ENCODE results near the gene MYO1E. TPM values are rescaled to one million over a fixed set of nuclear protein-coding genes. Genes with fewer than 3 reads are reported as not detected.

The MYO1E gene
- polyA plus RNA-seq, 3 donors: 129 to 162 (median 132) TPM

DNA sequence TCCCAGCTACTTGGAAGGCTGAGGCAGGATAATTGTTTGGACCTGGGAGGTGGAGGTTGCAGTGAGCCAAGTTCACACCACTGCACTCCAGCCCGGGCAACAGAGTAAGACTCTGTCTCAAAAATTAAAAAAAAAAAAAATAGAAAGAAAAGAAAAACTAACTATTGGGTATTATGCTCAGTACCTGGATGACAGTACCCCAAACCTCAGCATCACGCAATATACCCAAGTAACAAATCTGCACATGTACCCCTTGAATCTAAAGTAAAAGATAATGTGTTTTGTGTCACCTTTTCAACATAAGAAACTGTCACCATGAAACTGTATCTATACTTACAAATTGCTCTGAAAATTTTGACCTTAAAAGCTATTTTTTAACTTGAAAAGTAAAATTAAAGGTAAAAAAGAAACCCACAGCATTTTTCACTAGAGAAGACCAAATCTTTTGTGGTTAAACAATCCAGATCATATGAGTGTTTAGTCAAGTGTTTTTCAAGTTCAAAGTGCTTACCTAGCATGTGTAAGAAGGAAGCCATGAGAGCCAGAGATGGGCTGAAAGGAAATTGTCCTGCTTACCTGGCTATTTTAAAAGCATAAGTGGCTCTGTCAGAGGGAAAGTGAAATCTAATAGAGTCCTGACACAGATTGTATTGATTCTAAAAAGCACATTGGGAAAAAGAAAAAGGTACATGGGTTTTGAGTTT, 50.5 kb downstream of the MYO1E start:
- no peak for DNase-seq

DNA sequence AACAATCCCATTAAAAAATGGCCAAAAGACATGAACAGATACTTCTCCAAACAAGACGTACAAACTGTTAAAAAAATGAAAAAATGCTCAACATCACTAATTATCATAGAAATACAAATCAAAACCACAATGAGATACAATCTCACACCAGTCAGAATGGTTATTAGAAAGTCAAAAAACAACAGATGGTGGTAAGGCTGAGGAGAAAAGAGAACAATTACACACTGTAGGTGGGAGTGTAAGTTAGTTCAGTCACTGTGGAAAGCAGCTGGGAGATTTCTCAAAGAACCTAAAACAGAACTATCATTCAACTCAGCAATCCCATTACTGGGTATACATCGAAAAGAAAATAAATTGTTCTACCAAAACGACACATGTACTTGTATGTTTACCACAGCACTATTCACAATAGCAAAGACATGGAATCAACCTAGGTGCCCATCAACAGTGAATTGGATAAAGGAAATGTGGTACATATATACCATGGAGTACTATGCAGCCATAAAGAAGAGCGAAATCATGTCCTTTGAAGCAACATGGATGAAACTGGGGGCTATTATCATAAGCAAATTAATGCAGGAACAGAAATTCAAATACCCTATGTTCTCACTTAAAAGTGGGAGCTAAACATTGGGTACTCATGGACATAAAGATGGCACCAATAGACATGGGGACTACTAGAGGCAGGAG, 51.5 kb downstream of the MYO1E start:
- DNase-seq: no peak

DNA sequence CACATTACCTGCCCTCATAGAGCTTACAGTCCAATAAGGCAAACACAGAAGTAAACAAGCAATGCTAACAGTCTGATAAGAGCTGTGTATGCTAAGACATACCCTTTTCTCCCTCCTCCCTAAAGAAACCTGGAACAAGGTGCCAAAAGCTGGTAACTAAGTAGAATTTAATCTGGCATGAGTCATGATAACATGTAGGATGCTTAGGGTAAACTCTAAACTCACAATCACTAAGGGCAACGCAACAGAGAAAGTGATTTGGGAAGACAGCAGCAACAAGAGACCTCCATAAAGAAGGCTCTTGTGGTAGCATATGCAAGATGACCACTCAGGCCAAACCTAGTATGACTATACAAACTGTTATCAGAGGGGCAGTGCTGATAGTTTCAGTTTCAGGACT, 55.5 kb downstream of the MYO1E start:
- no peak for DNase-seq

DNA sequence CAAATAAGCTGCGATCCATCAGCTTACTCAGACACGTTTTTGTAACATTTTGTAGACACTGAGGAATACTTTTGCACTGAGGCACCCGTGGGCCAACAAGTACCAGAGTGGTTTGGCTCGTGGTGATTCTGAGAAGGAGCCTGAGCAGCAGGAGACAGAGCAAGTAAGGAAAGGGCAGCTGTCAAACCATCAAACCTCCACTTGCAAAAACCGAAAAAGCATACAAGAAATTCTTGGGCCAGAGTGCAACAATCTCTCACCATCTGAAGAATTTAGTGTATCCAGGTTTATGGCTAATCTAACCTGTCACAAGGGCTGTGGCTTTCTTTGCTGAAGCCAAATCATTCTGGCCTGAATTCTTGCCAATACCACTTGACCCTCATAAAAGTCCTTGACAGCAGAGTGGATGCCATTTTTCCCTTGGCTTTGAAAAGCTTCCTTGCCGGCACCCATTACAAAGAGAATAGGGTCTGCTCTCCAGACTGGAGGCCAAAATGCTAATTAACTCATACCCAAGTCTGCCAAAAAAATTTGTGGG, 56.7 kb downstream of the MYO1E start:
- DNase-seq: no peak

DNA sequence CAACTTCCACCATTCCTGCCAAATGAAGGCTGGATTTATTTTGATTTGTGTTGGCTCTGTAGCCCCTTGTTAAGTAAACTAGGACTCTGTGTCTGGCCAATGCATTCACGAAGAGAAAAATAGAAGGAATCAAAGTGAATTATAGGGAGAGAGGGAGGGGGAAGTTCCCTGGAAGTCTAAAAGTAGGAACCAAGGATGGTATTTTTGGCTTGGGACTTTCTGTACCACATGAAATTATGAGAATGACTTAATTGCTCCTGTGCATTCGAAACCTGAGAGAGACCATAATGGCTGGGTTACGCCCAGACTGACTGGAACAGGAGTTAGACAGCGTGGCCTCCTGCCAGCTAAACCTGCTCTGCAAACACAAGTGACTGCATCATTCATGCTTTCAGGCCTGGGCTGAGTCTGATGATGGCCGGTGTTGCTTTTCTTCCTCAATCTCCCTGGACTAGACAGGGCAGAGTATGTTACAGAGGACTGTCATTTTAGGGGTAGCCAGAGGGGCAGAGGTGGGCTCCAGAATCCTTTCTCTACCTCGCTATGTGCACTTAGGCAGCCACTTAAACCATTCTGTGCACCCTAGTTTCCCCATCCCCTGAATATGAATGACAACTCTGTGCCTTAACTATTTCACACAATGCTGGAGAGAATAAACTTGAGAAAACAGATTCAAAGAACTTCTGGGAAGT, 58.9 kb downstream of the MYO1E start:
- no peak for DNase-seq

DNA sequence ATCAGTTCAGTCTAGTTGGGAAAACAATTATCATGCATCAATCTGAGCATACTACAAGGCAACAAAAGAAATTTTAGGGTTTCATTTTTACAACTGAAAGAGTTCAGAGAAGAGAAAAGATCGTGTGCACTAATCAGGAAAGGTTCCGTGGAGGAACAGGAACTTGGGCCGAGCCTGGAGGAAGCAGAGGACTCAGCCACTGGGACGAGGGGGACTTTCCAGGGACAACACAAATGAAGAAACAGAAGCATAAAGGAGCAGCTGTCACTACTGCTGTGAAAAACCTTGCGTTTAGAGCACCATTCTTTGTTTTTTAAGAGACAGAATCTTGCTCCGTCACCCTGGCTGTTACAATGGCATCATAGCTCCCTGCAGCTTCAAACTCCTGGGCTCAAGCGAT, 60.5 kb downstream of the MYO1E start:
- no peak for DNase-seq

DNA sequence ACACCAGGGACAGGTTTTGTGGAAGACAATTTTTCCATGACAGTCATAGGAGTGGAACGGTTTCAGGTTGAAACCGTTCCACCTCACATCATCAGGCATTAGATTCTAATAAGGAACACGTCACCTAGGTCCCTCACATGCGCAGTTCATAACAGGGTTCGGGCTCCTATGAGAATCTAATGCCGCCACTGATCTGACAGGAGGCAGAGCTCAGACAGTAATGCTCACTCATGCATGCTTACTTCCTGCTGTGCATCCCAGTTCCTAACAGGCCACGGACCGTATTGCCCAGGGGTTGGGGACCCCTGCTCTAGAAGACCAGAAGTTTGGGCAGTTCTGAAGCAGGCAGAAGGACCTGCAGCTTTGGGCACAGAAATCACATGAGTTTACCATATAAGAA, 61.5 kb downstream of the MYO1E start:
- no peak for DNase-seq

DNA sequence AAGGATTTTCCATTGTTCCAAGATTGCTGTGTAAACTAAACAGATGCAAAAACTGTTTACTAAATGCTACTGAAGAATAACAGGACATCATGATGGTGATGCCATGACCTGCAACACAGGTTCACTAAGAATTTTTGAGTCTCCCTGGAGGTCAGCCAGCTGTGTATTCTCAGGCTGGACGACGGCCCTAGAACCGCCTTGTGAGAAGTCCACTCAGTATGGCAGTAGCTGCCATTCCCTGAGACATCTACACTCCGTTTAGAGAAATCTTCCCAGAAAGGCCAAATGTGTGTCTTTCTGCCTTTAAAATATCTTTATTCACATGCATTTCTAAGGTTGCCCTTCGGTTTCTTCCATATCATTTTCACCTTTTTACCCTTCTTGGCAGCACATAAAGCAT, 63.3 kb downstream of the MYO1E start:
- no peak for DNase-seq

DNA sequence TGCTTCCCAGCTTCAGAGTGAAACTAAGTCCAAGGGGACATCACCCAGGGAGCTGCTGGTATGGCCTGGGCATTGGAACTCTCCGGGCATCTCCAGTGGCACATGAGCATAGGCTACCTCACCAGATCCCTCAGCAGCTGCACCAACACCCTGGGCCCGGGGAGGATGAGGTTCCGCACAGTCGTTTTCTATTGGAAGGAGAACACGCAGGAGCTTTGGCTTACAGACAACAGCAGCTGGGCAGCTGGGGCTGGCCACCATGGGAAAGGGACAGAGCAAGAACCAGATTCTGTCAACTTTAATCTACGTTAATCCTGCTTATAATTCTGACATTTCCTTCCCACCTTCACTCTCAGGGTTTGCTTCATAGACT, 65.5 kb downstream of the MYO1E start:
- no peak for DNase-seq

DNA sequence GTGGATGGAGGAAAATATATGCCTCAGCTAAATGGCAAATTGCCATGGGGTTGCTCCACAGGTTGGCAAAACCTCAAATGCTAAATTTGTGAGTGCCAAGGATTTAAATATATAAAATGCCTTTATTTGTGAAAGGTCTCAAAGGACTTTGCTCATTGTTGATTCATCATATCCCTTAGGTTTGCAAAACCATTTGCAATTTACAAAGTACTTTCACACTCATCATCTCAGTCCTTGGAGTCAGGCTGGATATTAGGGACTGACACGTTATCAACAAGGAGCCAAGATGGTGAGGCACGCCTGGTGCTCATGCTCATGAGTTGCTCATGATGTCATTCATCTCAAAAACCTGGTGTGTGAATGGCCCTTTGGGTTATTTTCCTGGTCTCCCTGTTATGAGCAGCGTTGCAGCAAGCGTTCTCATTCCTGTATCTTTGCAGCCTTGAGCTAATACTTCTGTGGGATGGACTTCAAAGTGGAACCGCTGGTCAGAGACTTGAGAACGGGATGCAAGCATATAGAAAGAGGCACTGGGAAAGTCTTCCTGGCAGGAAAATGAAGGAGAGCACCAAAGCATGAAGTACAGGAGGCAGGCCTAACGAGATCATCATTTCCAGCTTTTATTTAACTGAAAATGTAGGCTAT, 66.0 kb downstream of the MYO1E start:
- no peak for DNase-seq

DNA sequence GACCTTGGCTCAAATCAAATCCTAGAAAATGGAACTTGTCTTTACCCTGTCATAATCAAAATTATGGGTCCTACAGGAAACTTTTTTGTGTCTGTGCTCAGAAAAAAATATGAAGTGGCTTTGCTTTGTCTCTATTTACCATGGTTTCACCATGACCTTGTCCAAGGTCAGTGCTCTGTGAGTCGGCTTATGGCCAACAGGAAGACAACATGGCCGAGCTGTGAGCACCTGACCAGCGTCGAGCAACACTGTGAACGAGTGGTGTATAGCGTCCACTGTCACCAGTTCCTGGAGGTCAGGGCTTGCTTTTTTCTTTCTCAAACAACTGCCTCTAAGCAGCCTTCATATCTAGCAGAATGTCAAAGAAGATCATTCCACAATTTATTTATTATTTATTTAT, 67.9 kb downstream of the MYO1E start:
- no peak for DNase-seq

DNA sequence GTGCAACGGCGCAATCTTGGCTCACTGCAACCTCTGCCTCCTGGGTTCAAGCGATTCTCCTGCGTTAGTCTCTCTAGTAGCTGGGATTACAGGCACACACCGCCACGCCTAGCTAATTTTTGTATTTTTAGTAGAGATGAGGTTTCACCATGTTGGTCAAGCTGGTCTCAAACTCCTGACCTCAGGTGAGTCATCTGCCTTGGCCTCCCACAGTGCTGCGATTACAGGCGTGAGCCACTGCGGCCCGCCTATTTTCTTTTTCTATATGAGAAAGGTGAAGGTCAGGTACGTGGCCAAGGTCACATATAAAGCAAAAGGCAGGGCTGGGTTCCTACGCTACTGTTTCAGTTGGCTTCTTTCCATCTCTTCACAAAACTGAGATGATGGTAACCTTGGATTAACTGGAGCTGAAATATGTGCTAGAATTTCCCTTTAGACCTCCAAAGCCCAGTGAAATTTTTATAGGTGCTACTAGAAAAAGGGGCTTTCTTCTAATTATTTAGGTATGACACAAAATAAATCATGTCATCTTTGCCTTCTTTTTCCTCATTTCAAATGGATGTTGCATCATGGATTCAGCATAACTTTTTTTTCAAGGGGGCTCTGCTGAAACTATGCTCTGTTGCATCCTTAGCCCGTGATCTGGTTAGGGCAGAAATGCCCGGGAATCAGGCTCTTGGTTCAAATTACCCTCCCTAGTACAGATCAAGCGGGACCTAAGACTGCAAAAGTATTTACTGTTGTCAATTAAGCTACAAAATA, 68.5 kb downstream of the MYO1E start:
- no peak for DNase-seq

DNA sequence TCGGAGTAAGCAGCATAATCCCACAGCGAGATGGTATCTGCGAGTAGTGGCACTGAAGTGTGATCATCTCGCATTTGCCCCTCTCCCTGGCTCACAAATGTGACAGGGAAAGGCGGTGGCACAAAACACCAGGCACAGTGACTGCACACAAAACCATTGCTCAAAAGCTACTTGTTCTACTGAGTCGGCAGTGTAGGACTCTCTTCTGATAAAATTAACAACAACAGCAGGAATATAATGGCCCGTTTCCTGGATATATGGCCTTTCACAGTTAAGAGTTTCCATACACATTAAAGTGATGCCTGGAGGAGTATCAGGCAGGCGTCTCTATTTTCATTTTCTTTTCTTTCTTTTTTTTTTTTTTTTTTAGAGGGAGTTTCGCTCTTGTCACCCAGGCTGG, 69.0 kb downstream of the MYO1E start:
- no peak for DNase-seq

DNA sequence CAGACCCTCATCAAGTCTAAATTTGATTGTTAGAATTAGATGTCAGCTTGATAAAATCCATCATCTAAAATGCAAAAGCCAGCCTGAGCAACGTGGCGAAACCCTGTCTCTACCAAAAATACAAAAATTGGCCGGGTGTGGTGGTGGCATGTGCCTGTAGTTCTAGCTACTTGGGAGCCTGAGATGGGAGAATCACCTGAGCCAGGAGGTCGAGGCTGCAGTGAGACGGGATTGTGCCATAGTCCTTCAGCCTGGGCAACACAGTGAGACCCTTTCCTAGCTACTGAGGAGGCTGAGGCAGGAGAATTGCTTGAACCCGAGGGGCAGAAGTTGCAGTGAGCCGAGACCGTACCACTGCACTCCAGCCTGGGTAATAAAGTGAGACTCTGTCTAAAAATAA, 69.5 kb downstream of the MYO1E start:
- no peak for DNase-seq

DNA sequence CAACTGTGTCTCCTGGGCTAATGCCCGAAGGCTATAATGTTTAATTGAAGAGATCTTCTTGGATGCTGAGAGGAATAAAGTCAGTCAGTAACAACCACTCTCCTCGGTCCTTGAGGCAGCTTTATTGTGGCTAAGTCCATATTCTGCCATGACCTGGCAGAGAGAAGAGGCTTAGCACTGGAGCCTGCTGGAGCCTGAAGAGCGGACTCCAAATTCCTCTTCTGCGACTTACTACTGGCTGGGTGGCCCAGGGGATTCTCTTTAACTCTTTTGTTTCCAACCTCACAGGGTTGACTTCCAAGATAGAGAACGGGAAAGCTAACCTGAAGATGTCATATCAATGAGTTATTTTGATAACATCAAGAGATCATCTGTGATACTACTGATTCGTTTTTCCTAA, 71.1 kb downstream of the MYO1E start:
- no peak for DNase-seq

DNA sequence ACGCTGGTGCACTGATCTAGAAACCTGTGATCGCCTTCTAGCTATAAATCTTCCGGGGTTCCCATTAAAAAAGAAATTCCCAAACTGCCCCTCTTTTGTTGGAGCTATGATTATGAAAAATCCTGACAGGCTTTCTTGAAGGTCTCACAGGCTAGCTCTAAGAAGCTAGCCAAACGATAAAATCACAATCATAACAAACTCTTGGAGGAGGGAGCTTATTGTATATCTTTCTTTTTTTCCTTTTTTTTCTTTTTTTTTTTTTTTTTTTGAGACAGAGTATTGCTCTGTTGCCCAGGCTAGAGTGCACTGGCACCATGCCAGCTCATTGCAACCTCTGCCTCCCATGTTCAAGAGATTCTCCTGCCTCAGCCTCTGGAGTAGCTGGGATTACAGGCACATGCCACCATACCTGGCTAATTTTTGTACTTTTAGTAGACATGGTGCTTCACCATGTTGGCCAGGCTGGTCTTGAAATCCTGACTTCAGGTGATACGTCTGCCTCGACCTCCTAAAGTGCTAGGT, 72.0 kb downstream of the MYO1E start:
- DNase-seq: no peak

DNA sequence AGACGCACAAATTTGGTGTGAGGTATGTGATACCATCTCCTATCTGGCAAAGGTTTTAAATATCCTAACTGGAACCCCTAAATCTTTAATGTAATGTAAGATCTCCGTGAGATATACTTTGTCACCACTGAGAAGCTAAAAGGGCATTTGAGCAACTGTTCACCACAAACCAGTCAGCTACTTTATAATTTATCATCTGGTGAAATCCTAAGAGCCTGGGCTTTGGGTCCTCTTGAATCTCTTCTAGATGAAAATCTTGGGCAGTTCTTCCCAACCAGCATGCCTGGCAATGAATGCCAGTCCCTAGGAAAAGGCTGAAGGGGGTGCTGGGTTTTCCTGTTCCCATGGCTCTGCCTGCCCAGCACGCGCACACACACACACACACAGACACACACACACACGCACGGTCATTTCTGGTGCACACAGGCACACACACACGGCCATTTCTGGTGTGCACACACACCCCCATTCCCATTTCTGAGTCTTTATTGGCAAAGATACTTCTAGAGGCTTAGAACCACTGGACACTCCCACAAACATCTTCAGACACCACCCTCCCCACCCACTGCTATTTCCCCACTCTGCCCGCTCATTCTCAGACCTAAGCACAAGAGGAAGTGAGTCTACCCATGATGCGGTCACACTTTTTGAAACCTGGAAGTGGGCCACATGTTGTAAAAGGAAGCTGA, 72.6 kb downstream of the MYO1E start:
- no peak for DNase-seq

DNA sequence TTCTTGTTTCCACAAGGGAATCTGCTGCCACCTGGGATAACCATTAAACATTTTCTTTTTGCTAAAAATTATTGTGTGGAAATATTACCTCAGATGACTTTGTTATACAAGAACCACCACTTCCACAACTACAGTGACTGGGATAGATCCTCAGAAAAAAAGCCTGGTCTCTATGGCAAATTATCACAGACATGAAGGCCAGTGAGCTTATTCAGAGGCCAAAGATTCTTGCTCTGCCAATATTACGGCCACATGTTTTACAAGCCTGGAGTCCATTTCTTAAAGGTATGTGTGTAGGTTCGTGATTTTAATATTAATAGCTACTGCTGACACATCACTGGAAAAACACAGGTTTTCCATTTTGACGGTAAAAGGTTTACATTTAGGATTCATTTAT, 73.8 kb downstream of the MYO1E start:
- no peak for DNase-seq

DNA sequence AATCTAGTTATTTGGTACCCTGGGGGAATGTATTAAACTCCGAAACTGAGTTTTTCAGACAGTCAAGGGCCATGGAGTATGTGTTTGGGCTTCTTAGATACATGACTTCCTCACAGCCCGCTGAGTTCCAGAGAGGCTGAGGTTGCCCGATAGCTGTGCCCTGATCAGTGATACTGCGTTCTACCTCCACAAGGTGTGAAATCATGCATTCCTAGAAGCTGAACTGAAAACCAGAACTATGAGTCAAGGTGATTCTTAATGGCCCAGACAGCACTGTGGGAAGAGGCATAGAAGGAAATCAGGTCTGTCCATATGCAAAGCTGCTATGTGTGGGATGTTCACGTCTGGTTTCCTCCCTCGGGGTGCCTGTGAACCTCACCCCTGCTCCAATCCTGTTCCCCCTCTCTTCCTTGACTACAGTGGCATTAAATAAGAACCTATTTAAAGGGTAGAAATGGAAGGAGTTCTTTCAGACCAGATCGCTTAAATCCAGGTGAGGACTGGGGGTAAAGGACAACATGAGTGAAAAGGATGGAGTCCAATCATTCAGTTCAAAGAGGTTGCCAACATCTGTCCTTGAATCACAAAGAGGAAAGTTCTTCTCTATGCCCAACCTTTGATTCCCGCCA, 74.3 kb downstream of the MYO1E start:
- DNase-seq: no peak

DNA sequence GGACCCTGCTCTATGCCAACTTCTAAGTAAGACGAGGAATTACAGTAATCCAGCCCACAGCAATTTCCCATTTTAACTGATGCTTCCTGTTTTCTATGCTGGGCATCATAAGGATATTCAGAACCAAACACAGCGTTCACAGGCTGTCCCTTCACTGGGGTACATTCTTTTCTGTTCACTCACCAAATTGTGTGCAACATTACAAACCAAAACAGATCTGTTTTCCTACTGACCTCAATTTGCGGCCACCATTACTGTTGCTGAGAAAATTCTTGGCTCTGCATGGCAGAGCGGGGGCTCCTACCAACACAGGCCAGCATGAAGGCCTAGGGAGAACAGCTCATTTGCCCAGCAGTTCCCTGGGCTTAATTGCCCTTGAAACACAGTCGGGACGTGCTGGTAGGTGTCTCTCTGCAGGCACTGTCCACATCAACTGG, 76.5 kb downstream of the MYO1E start:
- no peak for DNase-seq

Measured in renal pelvis (tissue), 4 donors.